Measurements from ENCODE around the gene QRICH1. TPM values are rescaled to one million over a fixed set of nuclear protein-coding genes. Genes with fewer than 3 reads are reported as not detected.

Gene QRICH1
- total and polyA plus RNA-seq, 2 of the 4 experiments (the other 2 are of a cell fraction), result 62.7 to 77.3 TPM

DNA sequence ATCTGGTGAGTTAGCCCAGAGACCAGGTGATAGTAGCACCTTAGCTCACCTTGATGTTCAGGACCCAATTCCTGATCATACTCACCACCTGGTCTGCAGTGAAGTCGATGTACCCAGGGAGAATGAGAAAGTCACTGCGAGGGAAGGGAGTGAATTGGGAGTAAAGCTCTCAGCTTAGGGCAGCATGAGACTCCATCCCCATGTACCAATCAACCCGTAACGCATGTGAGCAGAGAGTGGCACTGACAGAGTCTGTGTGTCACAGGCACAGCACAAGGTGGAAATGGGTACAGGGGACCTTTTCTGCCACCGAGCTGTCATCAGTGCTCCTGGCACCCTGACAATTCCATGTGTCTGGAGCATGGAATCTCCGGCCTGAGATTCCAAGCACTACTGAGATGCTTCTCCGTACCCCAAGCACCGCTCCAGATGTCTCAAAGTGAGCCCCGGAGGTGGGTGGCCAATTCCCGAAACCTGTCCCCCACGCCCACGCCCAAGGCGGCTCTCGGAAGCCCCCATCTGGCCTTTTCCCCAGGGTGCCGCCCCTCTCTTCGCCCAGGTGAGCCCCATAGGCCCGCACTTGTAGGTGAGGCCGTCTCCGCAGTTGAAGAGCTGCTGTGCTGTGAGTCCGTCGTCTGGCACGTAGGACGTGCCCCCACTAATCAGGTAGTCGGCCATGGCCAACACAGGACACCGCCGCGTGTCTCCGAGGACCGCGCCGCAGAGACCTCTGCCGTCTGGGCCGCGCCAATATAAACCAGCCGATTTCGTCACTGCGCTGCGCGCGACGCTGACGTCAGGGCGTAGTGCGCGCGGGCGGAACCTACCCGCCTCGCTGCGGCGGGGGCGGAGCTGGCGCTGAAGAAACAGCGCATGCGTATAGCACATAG is 65.0 kb downstream of the QRICH1 start, which contains the start of gene IMPDH2:
Gene IMPDH2 (minus strand): TSS at position 726 of the 890 bp plus-strand sequence. CDS start 48 bp downstream, at position 678.
- Histone ChIP-seq H3K9me3 (ENCODE audit: control insufficient read depth, insufficient read depth, low read length) (no peaks in the 10 kb centered on the region), H4K91ac (ENCODE audit: insufficient read depth, low read depth, low read length) (peak within 1 kb of the TSS; percentile 82), H3K9me1 (ENCODE audit: insufficient read depth, low read length) (peaks cover 32% of the 10 kb centered on the region), H3K27me3 (ENCODE audit: control insufficient read depth, insufficient read depth, low read length) (no peaks in the 10 kb centered on the region), H4K20me1 (ENCODE audit: insufficient read depth, low read length) (peaks cover 13% of the 10 kb centered on the region), H2AK9ac (replicated peaks; ENCODE audit: low read depth, low read length, poor library complexity) (peak within 1 kb of the TSS; percentile 100), H2BK5ac (ENCODE audit: low read depth, low read length, poor library complexity, severe bottlenecking) (peak within 1 kb of the TSS; percentile 77), H2AFZ (replicated peaks; ENCODE audit: low read length, poor library complexity) (peak within 1 kb of the TSS; percentile 93), H3K4me3 (ENCODE audit: insufficient read depth, low read depth, low read length) (peak within 1 kb of the TSS; percentile 62), H3K56ac (ENCODE audit: extremely low read depth, insufficient read depth, low read length) (peak within 1 kb of the TSS; percentile 68), H3K18ac (ENCODE audit: low read depth, low read length) (peak within 1 kb of the TSS; percentile 22; the same call in 1 of the 2 replicates), H3K4me1 (ENCODE audit: control insufficient read depth, insufficient read depth, low read length) (peaks cover 7% of the 10 kb centered on the region), H3K4me2 (ENCODE audit: low read depth, low read length) (peak within 1 kb of the TSS; percentile 98), H2BK20ac (ENCODE audit: low read depth, low read length) (no peak within 1 kb of the TSS), H2BK120ac (ENCODE audit: low read depth, low read length) (no peak within 1 kb of the TSS), H3K4ac (ENCODE audit: low read depth, low read length) (peak within 1 kb of the TSS; percentile 93), H2BK15ac (ENCODE audit: low read depth, low read length) (no peak within 1 kb of the TSS), H3K14ac (replicated peaks; ENCODE audit: low read depth, low read length) (peak within 1 kb of the TSS; percentile 97), H4K5ac (ENCODE audit: low read depth, low read length) (peak within 1 kb of the TSS; percentile 71), H2AK5ac (ENCODE audit: low read depth, low read length) (peak within 1 kb of the TSS; percentile 98), H3K23ac (ENCODE audit: low read depth, low read length) (peak within 1 kb of the TSS; percentile 76), H4K8ac (ENCODE audit: low read depth in 2 of 2, low read length in 2 of 2) (peak within 1 kb of the TSS; percentile 67 to 92), H3K9ac (ENCODE audit: low read depth, low read length) (peak within 1 kb of the TSS; percentile 90), H3K27ac (ENCODE audit: insufficient read depth, low read length) (peak within 1 kb of the TSS; percentile 83), H3K36me3 (ENCODE audit: control insufficient read depth, insufficient read depth, low read length) (peaks cover 62% of the 10 kb centered on the region), H3K79me1 (ENCODE audit: low read depth in 1 of 2, low read length in 2 of 2) (peaks cover 35 to 64% of the 10 kb centered on the region in 2 experiments)
- in situ Hi-C loops (cut with MboI; ENCODE audit: low sequenced_read_pairs), result no loop called here
- DNase-seq (peak; percentile 91), ATAC-seq (ENCODE audit: low read depth) (peak; percentile 95)
- BruUV-seq (replicated peaks), result no TSS peak
- TF ChIP-seq POLR2A (IDR thresholded peaks at IDR 0.05; ENCODE audit: low read depth, low read length) (peak; percentile 98), CHD1 (IDR thresholded peaks at IDR 0.05; ENCODE audit: low read depth, low read length) (0 out of 2 replicates have a peak, but pooled peaks have one; percentile 35), NFE2L2 (IDR thresholded peaks at IDR 0.05; ENCODE audit: low read depth, low read length) (no peak), RAD21 (IDR thresholded peaks at IDR 0.05; ENCODE audit: low read length) (no peak), MAFK (IDR thresholded peaks at IDR 0.05; ENCODE audit: low read depth, low read length) (no peak), CEBPB (IDR thresholded peaks at IDR 0.05; ENCODE audit: low read depth, low read length) (peak; percentile 97), FOS (IDR thresholded peaks at IDR 0.05; ENCODE audit: low read depth, low read length) (peak; percentile 23; the same call in 1 of the 2 replicates), MXI1 (IDR thresholded peaks at IDR 0.05; ENCODE audit: borderline replicate concordance, low read depth, low read length) (peak; percentile 68), SMC3 (IDR thresholded peaks at IDR 0.05; ENCODE audit: low read depth, low read length) (peak; percentile 4; the same call in 1 of the 2 replicates), MAZ (IDR thresholded peaks at IDR 0.05; ENCODE audit: borderline replicate concordance, low read depth, low read length) (peak; percentile 81; the same call in 1 of the 2 replicates)
- TF ChIP-seq, protein P1, sequence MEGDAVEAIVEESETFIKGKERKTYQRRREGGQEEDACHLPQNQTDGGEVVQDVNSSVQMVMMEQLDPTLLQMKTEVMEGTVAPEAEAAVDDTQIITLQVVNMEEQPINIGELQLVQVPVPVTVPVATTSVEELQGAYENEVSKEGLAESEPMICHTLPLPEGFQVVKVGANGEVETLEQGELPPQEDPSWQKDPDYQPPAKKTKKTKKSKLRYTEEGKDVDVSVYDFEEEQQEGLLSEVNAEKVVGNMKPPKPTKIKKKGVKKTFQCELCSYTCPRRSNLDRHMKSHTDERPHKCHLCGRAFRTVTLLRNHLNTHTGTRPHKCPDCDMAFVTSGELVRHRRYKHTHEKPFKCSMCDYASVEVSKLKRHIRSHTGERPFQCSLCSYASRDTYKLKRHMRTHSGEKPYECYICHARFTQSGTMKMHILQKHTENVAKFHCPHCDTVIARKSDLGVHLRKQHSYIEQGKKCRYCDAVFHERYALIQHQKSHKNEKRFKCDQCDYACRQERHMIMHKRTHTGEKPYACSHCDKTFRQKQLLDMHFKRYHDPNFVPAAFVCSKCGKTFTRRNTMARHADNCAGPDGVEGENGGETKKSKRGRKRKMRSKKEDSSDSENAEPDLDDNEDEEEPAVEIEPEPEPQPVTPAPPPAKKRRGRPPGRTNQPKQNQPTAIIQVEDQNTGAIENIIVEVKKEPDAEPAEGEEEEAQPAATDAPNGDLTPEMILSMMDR (conservative IDR thresholded peaks at IDR 0.05; ENCODE audit: low read depth, low read length), result 0 out of 2 replicates have a peak, but pooled peaks have one; percentile 6
- TF ChIP-seq, protein P2, sequence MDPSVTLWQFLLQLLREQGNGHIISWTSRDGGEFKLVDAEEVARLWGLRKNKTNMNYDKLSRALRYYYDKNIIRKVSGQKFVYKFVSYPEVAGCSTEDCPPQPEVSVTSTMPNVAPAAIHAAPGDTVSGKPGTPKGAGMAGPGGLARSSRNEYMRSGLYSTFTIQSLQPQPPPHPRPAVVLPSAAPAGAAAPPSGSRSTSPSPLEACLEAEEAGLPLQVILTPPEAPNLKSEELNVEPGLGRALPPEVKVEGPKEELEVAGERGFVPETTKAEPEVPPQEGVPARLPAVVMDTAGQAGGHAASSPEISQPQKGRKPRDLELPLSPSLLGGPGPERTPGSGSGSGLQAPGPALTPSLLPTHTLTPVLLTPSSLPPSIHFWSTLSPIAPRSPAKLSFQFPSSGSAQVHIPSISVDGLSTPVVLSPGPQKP (IDR thresholded peaks at IDR 0.05; ENCODE audit: borderline replicate concordance, low read depth, low read length), result no peak
- TF ChIP-seq, protein P3, sequence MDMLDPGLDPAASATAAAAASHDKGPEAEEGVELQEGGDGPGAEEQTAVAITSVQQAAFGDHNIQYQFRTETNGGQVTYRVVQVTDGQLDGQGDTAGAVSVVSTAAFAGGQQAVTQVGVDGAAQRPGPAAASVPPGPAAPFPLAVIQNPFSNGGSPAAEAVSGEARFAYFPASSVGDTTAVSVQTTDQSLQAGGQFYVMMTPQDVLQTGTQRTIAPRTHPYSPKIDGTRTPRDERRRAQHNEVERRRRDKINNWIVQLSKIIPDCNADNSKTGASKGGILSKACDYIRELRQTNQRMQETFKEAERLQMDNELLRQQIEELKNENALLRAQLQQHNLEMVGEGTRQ (IDR thresholded peaks at IDR 0.05; ENCODE audit: low read depth, low read length), result no peak; the same call in 1 of the 2 replicates
- dilution Hi-C loops (cut with HindIII; ENCODE audit: low sequenced_read_pairs, unreplicated experiment), result no loop called here
- 1% methylated on average over 44 of the region's 55 CpGs; no CpG with 5 or more reads in 1 of the 2 experiments for WGBS, 2 experiments (ENCODE audit: extremely low coverage in 2 of 2, insufficient read length in 1 of 2)
- intact Hi-C loops (cut with micrococcal nuclease), result no loop called here
- ChIA-PET POLR2A (ENCODE audit: unreplicated experiment) (interaction anchor here (0.5 to 0.7 kb wide), 4 partner anchors 9 to 664 kb away, joined by 3 to 7 read pairs (median 4); no protein-coding TSS in a partner anchor), CTCF (no interaction called here)
